NCI-H345 treated with DMSO at 0.1 percent for 48 hours (cell line): Measurements from ENCODE around the gene C14orf119.

ENCODE experiments used
- DNase-seq: peaks from one replicate; lab custom pipeline; 2025; ENCODE audit not compliant: unreplicated experiment; lab: John Stamatoyannopoulos, UW

The C14orf119 gene

DNA sequence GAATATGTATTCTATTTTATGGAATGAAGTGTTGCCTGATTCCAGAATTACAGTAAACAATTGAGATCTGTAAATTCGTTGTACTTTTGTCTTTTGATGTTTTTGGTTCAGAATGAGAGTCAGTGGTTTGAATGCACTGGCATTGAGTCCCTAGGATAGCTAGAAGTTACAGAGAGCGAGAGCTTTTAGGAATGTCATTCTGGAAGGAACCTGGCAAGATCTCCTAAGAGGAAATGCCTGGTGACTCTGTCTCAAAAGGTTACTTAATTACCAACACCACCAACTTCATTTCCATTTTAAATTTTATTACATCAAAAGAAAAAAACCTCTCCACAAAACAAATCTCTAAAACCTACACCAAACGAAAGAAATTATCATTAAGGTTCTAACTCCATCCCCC, 29.7 kb downstream of the C14orf119 start:
- no peak for DNase-seq

- DNase-seq = no peak
Observed at GRCh38 chr14:23125933-23126524, 30.7 kb downstream of the C14orf119 start.

- no peak for DNase-seq
Observed at GRCh38 chr14:23126548-23127278, 31.4 kb downstream of the C14orf119 start.

DNA sequence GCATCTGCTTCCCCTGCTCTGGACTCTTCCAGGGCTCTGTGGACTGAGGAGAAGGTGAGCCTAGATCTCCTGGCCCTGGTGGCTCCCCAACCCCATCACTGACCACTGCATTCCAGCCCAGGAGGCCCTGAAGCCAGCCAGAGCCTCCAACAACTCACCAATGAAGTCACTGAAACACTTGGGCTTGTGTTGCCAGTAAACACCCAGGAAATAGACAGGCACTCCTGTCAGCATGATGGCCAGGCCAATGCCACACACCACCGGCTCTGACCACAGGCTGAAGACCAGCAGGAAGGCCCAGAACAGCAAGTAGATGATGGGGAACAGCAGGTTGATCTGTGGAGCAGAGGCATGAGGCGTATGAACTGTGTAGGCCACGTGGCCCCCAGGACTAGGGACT, 32.6 kb downstream of the C14orf119 start:
- no peak for DNase-seq

GRCh38 chr14:23128969-23129758, 33.9 kb downstream of the C14orf119 start:
- no peak for DNase-seq

- DNase-seq = no peak
Observed at GRCh38 chr14:23129759-23130316, 34.5 kb downstream of the C14orf119 start.

- DNase-seq = no peak
Observed at GRCh38 chr14:23130871-23131270, 35.6 kb downstream of the C14orf119 start.

- no peak for DNase-seq
Observed at GRCh38 chr14:23131482-23131881, 36.2 kb downstream of the C14orf119 start.

GRCh38 chr14:23132970-23133369, 37.7 kb downstream of the C14orf119 start:
- DNase-seq = no peak

- DNase-seq = no peak
Observed at GRCh38 chr14:23136566-23137133, 41.3 kb downstream of the C14orf119 start.

DNA sequence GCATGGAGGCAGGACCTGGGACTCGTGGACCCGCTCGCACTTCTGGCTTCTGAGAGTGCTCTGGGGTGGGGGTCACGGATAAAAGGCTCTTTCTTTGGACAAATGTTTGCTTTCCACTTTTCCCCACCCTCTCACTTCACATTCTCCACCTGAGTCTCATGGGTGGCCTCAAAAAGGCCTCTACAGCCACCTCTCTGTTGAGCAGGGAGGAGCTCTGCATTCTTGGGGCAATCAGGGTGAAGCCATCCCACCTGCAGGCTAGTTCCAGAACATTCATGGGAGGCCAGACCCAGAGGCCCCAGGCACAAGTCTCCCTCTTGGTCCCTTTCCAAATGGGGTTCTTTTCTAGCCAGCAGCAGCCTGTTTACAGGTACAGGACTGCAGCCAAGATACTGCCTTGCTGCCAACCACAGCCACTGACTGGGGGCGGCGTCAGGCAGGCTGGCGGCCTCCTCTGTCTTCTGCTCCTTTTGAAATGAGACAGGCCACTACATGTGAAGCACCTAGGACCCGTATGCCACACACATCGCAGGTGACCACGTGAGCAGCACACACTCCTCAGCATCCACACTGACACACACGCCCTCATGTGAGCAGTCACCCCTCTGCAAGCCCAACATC, 42.0 kb downstream of the C14orf119 start:
- no peak for DNase-seq

GRCh38 chr14:23137813-23138535, 42.7 kb downstream of the C14orf119 start:
- DNase-seq = no peak

DNA sequence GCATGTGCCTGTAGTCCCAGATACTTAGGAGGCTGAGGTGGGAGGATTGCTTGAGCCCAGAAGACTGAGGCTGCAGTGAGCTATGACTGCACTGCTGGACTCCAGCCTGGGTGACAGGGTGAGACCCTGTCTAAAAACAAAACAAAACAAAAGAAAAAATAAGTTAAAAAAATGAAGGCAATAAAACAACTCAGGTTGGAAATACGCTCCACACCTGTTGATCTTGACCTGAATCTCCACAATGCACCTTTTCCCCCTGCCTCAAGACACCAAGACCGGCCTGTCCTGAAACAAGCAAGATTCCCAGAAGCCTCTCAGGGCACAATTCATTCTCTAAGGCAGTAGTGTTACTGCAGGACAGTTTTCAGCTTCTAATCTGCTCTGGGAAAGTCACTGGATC, 44.6 kb downstream of the C14orf119 start:
- DNase-seq = no peak

DNA sequence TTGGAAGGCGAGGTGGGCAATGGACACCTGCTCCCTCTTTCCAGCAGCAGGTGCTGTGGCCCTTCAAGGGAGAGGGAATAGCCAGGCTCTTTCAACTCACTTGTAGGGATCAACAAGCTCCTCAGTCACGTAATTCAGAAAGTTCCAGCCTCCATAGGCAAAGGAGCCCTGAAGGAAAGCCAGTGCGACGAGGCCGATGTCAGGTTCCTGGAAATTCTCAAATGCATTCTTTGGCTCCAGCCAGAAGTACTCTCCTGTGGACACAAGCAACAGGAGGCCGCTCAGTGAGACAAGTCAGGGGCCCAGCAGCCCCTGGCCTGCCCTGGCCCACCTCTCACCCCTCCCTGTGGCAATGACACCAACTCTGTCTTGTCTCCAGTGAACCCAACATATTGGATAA, 45.1 kb downstream of the C14orf119 start:
- DNase-seq = no peak

- DNase-seq = no peak
Observed at GRCh38 chr14:23141706-23142444, 46.6 kb downstream of the C14orf119 start.

DNA sequence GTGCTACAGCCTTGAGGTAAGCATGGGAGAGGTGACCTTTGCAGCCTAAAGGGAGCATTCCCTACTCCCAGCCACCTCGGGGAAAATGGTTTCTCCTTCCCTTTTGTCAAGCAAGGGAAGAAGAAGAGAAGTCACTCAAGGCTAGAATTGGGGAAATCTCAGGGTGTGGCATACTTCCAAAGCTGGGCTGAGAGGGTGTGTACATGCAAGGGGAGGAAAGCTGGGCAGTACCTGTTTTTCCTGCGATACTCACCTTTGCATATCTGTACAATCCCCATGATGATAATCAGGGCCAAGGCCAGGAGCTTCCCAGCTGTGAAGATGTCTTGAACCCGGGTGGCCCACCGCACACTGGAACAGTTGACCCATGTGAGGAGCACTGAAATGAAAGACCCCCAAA, 47.5 kb downstream of the C14orf119 start:
- no peak for DNase-seq

GRCh38 chr14:23143911-23144310, 48.6 kb downstream of the C14orf119 start:
- DNase-seq = no peak

DNA sequence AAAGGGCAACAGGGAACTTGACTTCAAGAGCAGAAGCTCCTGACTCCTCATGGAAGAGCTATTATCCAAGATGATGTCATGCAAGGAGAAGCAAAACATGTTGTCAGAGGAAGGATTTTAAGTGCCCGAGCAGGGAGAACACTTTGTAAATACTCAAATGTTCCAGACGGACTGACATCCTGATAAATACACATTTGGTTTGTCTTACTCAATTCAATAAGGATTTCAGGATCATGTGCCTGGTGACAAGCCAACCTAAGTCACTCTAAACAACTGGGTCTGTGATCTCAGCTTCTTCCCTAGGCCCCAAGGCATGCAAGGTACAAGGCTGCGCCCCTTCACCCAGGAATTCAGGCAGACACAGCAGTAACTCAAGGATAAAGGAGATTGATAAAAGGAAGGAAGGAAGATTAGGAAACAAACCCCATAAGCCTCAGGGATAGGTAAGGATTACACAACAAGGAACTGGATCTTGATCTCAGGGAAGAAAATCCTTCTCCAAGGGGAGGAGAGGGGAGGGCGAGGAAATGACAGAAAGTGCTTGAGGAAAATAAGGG, 50.6 kb downstream of the C14orf119 start:
- no peak for DNase-seq

- DNase-seq = no peak
Observed at GRCh38 chr14:23146351-23146910, 51.1 kb downstream of the C14orf119 start.
